SIG-M5 treated with dmso at 0.1 percent for 504 hours (cell line): ENCODE measurements around the gene GALNT10.
A peak's percentile ranks its signal among the peaks of the same experiment; 100 is the strongest.

Experiments
- DNase-seq: peaks from one replicate; lab custom pipeline; 2025; ENCODE audit not compliant: unreplicated experiment; lab: John Stamatoyannopoulos, UW

The GALNT10 gene

DNA sequence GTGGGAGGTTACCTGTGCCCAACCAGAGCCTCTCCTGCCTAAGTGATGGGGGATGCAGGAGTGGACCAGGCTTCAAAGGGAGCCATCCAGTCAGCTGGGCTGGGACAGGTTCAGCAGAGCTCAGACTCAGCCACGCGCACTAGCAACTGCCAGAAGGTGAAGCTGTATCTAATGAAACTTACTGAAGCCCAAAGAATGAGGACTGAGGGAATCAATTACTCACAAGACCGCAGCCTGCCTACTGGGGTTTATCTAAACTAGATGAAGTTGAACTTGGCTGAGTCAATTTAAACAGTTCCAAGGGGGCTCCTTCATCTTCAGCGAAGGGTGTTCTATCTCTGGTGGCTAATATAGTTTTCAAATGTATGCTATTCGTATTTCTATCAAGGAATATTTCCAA lies 276.1 kb downstream of the GALNT10 start:
- no peak for DNase-seq

DNA sequence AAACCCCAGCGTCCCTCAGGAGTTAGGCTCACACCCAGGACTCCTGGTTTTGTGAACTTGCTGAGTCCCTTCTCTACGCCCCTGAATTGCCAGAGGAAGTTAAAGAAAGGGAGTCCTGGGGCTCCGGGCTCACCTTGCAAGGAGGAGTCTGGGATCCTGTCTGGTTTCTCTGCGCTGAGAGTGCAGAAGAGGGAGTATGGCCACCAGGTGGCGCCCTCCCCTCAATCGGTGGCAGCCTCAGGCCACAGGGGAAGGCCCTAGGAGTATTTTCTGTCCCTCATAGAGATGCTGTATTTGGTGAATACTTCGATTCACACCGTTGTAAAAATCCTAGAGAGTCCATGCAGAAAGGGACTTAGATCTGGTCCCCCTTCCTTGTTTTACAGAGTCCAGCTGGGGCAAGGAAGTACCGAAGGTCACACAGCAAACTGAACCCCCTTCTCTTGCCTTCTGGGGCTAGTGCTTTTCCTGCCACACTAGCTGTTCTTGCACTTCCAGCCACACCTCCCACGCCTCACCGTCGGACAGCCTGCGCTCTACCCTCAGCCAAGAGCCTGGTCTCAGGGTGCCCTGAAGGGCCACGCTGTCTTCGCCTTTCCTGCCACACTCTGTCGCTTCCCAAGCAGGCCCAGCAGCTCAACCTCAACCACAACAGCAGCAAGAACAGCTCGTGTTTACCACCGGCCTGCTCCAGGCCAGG lies 277.3 kb downstream of the GALNT10 start:
- DNase-seq: peak; percentile 48

DNA sequence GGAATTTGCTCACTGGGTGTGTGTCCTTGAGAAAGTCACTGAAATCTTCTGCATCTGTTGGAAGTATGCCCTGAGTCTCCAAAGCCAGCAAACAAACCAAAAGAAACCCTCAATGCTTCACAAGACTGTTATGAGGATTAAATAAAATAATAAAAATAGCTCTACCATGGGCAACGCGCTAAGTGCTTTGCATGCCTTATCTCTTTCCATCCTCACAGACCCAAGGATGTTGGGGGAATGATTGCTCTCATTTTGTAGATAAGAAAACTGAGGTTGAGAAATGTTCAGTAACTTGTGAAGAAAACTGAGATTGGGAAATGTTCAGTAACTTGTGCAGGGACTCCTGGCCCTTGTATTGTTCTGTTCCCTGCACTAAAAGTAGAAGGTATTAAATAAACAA lies 279.6 kb downstream of the GALNT10 start:
- DNase-seq: no peak
